Hepatocyte (in vitro differentiated cells): ENCODE measurements around the gene SMARCA5. TPM values are rescaled to one million over a fixed set of nuclear protein-coding genes. Genes with fewer than 3 reads are reported as not detected.

ENCODE experiments used
- DNase-seq: peaks from one replicate; pipeline ENCODE4 v3.0.0-alpha.2; 2016; ENCODE audit warnings: low spot score
- H2AFZ ChIP-seq: fragments of 200-600 bp; sonication (generic); 2 replicates; pipeline ENCODE4 v1.6.0; 2016; ENCODE audit warnings: antibody characterized with exemption, mild to moderate bottlenecking
- H3K27ac ChIP-seq: fragments of 200-600 bp; sonication (generic); 2 replicates; pipeline ENCODE4 v1.5.1; 2016; ENCODE audit warnings: mild to moderate bottlenecking
- H3K27me3 ChIP-seq: fragments of 200-600 bp; sonication (generic); 2 replicates; pipeline ENCODE4 v1.6.1; 2016
- H3K36me3 ChIP-seq: fragments of 200-600 bp; sonication (generic); replicated peaks from 2 replicates; pipeline ENCODE4 v1.5.1; 2016; ENCODE audit warnings: low read depth; ENCODE audit not compliant: insufficient read depth
- H3K4me1 ChIP-seq: fragments of 200-600 bp; sonication (generic); 2 replicates; pipeline ENCODE4 v1.5.1; 2016; ENCODE audit warnings: mild to moderate bottlenecking, moderate library complexity; ENCODE audit not compliant: insufficient read depth
- H3K4me2 ChIP-seq: fragments of 200-600 bp; sonication (generic); 2 replicates; pipeline ENCODE4 v1.6.0; 2016
- H3K4me3 ChIP-seq: fragments of 200-600 bp; sonication (generic); 2 replicates; pipeline ENCODE4 v1.5.1; 2016; ENCODE audit warnings: mild to moderate bottlenecking
- H3K79me2 ChIP-seq: fragments of 200-600 bp; sonication (generic); 2 replicates; pipeline ENCODE4 v1.6.0; 2017; ENCODE audit warnings: mild to moderate bottlenecking
- H3K9me2 ChIP-seq: fragments of 200-600 bp; sonication (generic); replicated peaks from 2 replicates; pipeline ENCODE4 v1.6.0; 2017; ENCODE audit warnings: mild to moderate bottlenecking; ENCODE audit not compliant: insufficient read depth
- H3K9me3 ChIP-seq: fragments of 200-600 bp; sonication (generic); 2 replicates; pipeline ENCODE4 v1.5.1; 2016; ENCODE audit warnings: low read depth, mild to moderate bottlenecking
- H4K20me1 ChIP-seq: fragments of 200-600 bp; sonication (generic); 2 replicates; pipeline ENCODE4 v1.6.0; 2016; ENCODE audit warnings: mild to moderate bottlenecking; ENCODE audit not compliant: insufficient read depth, poor library complexity, severe bottlenecking
- CTCF ChIP-seq: fragments of 200-600 bp; sonication (generic); IDR thresholded peaks from 2 replicates; pipeline ENCODE4 v1.5.1; 2016; ENCODE audit warnings: antibody characterized with exemption, mild to moderate bottlenecking; ENCODE audit not compliant: poor library complexity
- EZH2 ChIP-seq: fragments of 200-600 bp; sonication (generic); IDR thresholded peaks from 2 replicates; pipeline ENCODE4 v1.6.1; 2016; ENCODE audit warnings: antibody characterized with exemption, mild to moderate bottlenecking, borderline replicate concordance
- EZH2phosphoT487 ChIP-seq: fragments of 200-600 bp; sonication (generic); IDR thresholded peaks from one replicate; pipeline ENCODE4 v1.6.1; 2018; ENCODE audit warnings: antibody characterized with exemption, mild to moderate bottlenecking, low read depth, moderate library complexity; ENCODE audit not compliant: unreplicated experiment, severe bottlenecking
- WGBS: methylation state at CpG from one replicate; pipeline ENCODE4 v1.1.6; 2016; ENCODE audit warnings: low lambda C conversion rate; ENCODE audit errors: missing lambda C conversion rate; 5-methylcytosine and 5-hydroxymethylcytosine counted together
- polyA plus RNA-seq: library from polyadenylated mRNA; unstranded; fragments of >200 nt; fragmentation: Nextera tagmentation; extraction: Ambion mirVana; gene quantifications from 2 replicates; pipeline ENCODE4 v1.2.1, GENCODE V29; 2016
- total RNA-seq: library from RNA; depleted of rRNA; stranded (reverse); fragments of >200 nt; gene quantifications from 2 replicates; pipeline ENCODE4 v1.2.3, GENCODE V29; 2014

The SMARCA5 gene
- total and polyA plus RNA-seq, 2 experiments from 2014 or later: 38.7 to 73.0 TPM

- H3K4me3 ChIP-seq: no peak overlapping the region
- no peak overlapping the region for H3K27ac ChIP-seq
- 100% methylated on average over 2 of the region's 2 CpGs for WGBS
- no peaks in the 10 kb centered on the region for H3K9me2 ChIP-seq
- no peak overlapping the region for H3K4me2 ChIP-seq
- H3K9me3 ChIP-seq: no peaks in the 10 kb centered on the region
- H3K36me3 ChIP-seq: no peaks in the 10 kb centered on the region
- no peaks in the 10 kb centered on the region for H3K27me3 ChIP-seq
- H3K4me1 ChIP-seq: no peaks in the 10 kb centered on the region
- no peak overlapping the region for H2AFZ ChIP-seq
- TF ChIP-seq EZH2phosphoT487 (no peak), CTCF (no peak), EZH2 (no peak)
- H4K20me1 ChIP-seq: no peaks in the 10 kb centered on the region
- no peak for DNase-seq
- H3K79me2 ChIP-seq: no peaks in the 10 kb centered on the region
These were observed 24.4 kb upstream of the SMARCA5 start for GRCh38 chr4:143489106-143489505.

GRCh38 chr4:143498021-143498420 is 15.5 kb upstream of the SMARCA5 start:
- Histone ChIP-seq H3K79me2 (no peaks in the 10 kb centered on the region), H2AFZ (no peak overlapping the region), H3K27me3 (no peaks in the 10 kb centered on the region), H3K9me3 (no peaks in the 10 kb centered on the region), H3K9me2 (no peaks in the 10 kb centered on the region), H3K27ac (no peak overlapping the region), H3K4me2 (no peak overlapping the region), H3K4me1 (no peaks in the 10 kb centered on the region), H3K36me3 (no peaks in the 10 kb centered on the region), H4K20me1 (no peaks in the 10 kb centered on the region), H3K4me3 (no peak overlapping the region)
- TF ChIP-seq EZH2 (no peak), EZH2phosphoT487 (no peak)
- 88% methylated on average over 8 of the region's 8 CpGs for WGBS
- no peak for DNase-seq

GRCh38 chr4:143502231-143502630 is 11.3 kb upstream of the SMARCA5 start:
- Histone ChIP-seq H3K9me2 (no peaks in the 10 kb centered on the region), H3K27ac (no peak overlapping the region), H3K27me3 (no peaks in the 10 kb centered on the region), H3K4me2 (no peak overlapping the region), H3K4me3 (no peak overlapping the region), H2AFZ (no peak overlapping the region), H3K79me2 (no peaks in the 10 kb centered on the region), H3K4me1 (no peaks in the 10 kb centered on the region), H3K36me3 (no peaks in the 10 kb centered on the region), H4K20me1 (no peaks in the 10 kb centered on the region), H3K9me3 (no peaks in the 10 kb centered on the region)
- WGBS: 70% methylated on average over 1 of the region's 1 CpG
- TF ChIP-seq EZH2: no peak
- TF ChIP-seq CTCF: no peak
- TF ChIP-seq EZH2phosphoT487: no peak
- no peak for DNase-seq

GRCh38 chr4:143506031-143506430 is 7.5 kb upstream of the SMARCA5 start:
- H3K79me2 ChIP-seq: no peaks in the 10 kb centered on the region
- no peaks in the 10 kb centered on the region for H3K9me3 ChIP-seq
- no peak overlapping the region for H3K4me3 ChIP-seq
- 93% methylated on average over 1 of the region's 1 CpG for WGBS
- no peaks in the 10 kb centered on the region for H3K36me3 ChIP-seq
- no peaks in the 10 kb centered on the region for H4K20me1 ChIP-seq
- H3K4me1 ChIP-seq: no peaks in the 10 kb centered on the region
- no peak overlapping the region for H3K4me2 ChIP-seq
- H3K9me2 ChIP-seq: no peaks in the 10 kb centered on the region
- no peak overlapping the region for H3K27ac ChIP-seq
- H2AFZ ChIP-seq: no peak overlapping the region
- no peaks in the 10 kb centered on the region for H3K27me3 ChIP-seq
- TF ChIP-seq EZH2: no peak
- no peak for TF ChIP-seq EZH2phosphoT487
- TF ChIP-seq CTCF: no peak
- DNase-seq: no peak
